SK-N-MC (cell line): ENCODE data around the gene CCDC134.

Experiments
- DNase-seq: peaks from one replicate; pipeline ENCODE4 v3.0.0-alpha.2; 2011; ENCODE audit warnings: low read depth, low spot score
- H3K27ac ChIP-seq: fragments of 200-600 bp; sonication (generic); 2 replicates; pipeline ENCODE4 v1.5.1; 2016; ENCODE audit warnings: mixed run types
- H3K36me3 ChIP-seq: fragments of 200-600 bp; sonication (generic); 2 replicates; pipeline ENCODE4 v1.6.1; 2017; ENCODE audit warnings: antibody characterized with exemption, low read length, mixed read lengths; ENCODE audit not compliant: insufficient read depth
- H3K4me3 ChIP-seq: fragments of 200-600 bp; sonication (generic); 2 replicates; pipeline ENCODE4 v1.5.1; 2016
- H3K9ac ChIP-seq: fragments of 200-600 bp; sonication (generic); 2 replicates; pipeline ENCODE4 v1.8.0; 2017; ENCODE audit warnings: mixed run types, mixed read lengths; ENCODE audit not compliant: insufficient read length
- H3K9me3 ChIP-seq: fragments of 200-600 bp; sonication (generic); 2 replicates; pipeline ENCODE4 v1.6.1; 2017; ENCODE audit warnings: low read depth, mild to moderate bottlenecking, antibody characterized with exemption, low read length, moderate library complexity, mixed read lengths
- EZH2 ChIP-seq: fragments of 200-600 bp; sonication (generic); IDR thresholded peaks from one replicate; pipeline ENCODE4 v1.6.1; 2017; ENCODE audit warnings: antibody characterized with exemption
- FOXP2 ChIP-seq: optimal IDR thresholded peaks from 2 replicates; pipeline ENCODE3; 2011; ENCODE audit warnings: mild to moderate bottlenecking, moderate library complexity; ENCODE audit not compliant: insufficient read depth; ENCODE audit errors: extremely low read length, control extremely low read depth
- POLR2AphosphoS5 ChIP-seq: IDR thresholded peaks from 2 replicates; pipeline ENCODE4 v1.6.1; 2012; ENCODE audit warnings: mild to moderate bottlenecking, low read depth, low read length, borderline replicate concordance

CCDC134 gene

DNA sequence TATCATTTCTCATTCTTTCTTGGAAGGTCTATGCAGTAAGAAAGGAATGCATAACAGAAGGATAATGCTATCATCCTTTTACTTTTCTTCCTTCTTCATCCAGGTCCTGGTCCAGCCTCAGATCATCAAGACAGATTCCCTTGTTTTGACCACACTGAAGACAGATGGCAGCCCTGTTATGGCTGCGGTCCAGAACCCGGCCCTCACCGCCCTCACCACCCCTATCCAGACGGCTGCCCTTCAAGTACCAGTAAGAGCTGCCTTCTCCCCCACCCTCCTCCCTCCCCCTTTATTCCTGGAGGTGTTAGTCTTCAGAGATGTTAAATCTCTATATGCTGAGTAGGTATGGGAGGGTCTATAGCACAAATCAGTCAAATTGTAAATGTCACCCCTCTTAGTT, 70.3 kb downstream of the CCDC134 start:
- H3K27ac ChIP-seq, result no peak overlapping the region
- H3K9me3 ChIP-seq, result no peaks in the 10 kb centered on the region
- peaks cover 92% of the 10 kb centered on the region for H3K36me3 ChIP-seq
- H3K9ac ChIP-seq, result no peak overlapping the region
- TF ChIP-seq EZH2 (no peak), POLR2AphosphoS5 (no peak)
- H3K4me3 ChIP-seq, result no peak overlapping the region
- no peak for DNase-seq

DNA sequence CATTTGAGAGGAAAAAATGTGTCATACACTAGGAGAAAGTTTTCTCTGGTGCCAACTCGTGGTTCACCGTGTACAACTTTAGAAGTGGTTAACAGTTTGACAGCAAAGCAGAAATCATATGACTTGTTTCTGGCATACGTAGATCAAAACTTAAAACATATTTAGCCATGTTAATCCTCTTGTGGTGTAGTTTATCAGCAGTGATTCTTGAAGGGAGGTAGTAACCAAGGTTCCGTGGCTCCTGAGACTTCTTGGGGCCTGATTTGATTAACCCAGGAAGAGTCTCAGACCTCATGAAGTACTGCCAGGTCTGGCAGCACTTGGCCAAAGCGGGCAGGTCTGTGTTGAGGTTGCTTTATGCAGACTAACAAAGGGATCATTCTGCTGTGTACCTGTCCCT, 72.9 kb downstream of the CCDC134 start:
- no peaks in the 10 kb centered on the region for H3K9me3 ChIP-seq
- H3K27ac ChIP-seq, result no peak overlapping the region
- H3K36me3 ChIP-seq, result peaks cover 94% of the 10 kb centered on the region
- no peak for DNase-seq
- no peak for TF ChIP-seq FOXP2
- TF ChIP-seq EZH2, result no peak
- TF ChIP-seq POLR2AphosphoS5, result no peak
- no peak overlapping the region for H3K4me3 ChIP-seq
- no peak overlapping the region for H3K9ac ChIP-seq

DNA sequence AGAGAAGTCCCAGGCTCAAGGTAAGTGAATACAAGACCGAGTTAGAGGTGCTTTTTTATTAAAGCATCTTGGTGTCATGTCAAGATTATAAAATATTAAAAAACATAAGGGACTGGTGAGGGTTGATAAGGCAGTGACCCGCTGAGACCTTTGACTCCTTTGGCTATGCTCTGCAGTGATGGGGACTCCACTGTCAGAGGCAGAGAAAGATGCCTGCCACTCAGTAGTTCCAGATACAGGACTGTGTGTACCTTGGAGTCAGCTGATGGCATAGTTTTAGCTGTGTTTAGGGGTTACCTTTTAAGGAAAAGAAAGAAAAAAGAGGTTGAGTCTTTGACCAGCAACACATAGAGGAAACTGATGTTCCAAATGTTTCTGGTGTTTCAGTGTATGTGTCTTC, 73.6 kb downstream of the CCDC134 start:
- Histone ChIP-seq H3K9ac (no peak overlapping the region), H3K36me3 (peaks cover 94% of the 10 kb centered on the region), H3K27ac (peak overlapping the region; percentile 9; the same call in 1 of the 2 replicates), H3K9me3 (no peaks in the 10 kb centered on the region), H3K4me3 (no peak overlapping the region)
- DNase-seq, result no peak
- TF ChIP-seq FOXP2 (no peak), EZH2 (no peak), POLR2AphosphoS5 (no peak)

DNA sequence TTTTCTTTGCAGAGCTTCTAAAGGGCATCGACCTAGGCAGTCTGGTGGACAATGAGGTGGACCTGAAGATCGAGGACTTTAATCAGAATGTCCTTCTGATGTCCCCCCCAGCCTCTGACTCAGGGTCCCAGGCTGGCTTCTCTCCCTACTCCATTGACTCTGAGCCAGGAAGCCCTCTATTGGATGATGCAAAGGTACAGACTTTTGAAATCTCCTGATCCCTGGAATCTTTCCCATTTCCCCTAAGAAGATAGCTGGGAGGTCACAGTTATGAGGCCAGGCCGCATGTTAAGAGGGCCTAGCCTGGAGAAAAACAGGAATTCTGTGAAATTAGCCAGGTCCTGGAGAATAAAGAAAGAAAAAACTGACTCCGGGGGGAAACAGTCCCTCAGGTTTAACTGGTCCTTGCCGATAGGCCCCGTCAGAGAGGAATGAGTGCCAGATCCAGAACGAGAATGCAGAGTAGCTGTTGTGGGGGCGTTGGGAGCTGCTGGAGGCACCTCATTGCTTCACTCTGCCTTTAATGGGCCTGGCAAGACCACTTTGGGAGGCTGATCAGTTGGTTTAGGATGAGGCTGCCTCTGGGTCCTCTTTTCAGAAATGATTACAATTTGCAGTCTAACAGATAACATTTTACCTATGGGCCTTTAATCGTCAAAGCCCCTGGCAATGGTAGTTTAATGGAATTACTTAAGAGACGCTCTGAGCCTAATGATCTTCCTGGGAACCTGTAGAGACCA, 75.2 kb downstream of the CCDC134 start:
- H3K4me3 ChIP-seq, result no peak overlapping the region
- H3K9me3 ChIP-seq, result no peaks in the 10 kb centered on the region
- H3K27ac ChIP-seq, result 0 out of 2 replicates have a peak overlapping the region, but pooled peaks have one; percentile 11
- H3K9ac ChIP-seq, result no peak overlapping the region
- TF ChIP-seq FOXP2 (no peak), POLR2AphosphoS5 (no peak), EZH2 (no peak)
- DNase-seq, result no peak
- peaks cover 96% of the 10 kb centered on the region for H3K36me3 ChIP-seq
